Activated CD4-positive, alpha-beta T cell treated with anti-CD3 and anti-CD28 coated beads, Interleukin-10, Interleukin-2, amounts not matched to agents 100 ng/mL and 50 ng/mL, durations not matched to agents 16 hours and 8 hours (primary cell): ENCODE measurements around the gene DNMT3B.
A peak's percentile ranks its signal among the peaks of the same experiment; 100 is the strongest.
"Not testable (repeated sequence)": the region's sequence is repeated elsewhere in the genome, so short reads cannot be mapped to it uniquely, and the experiment has no call there.

Experiments
- DNase-seq: peaks from one replicate; pipeline ENCODE4 v3.0.0-alpha.2; 2020

DNMT3B gene

GRCh38 chr20:32761831-32762753 is at the start of gene DNMT3B:
DNMT3B (plus strand) TSS chr20:32762385; CDS start chr20:32780324, 17,939 bp downstream.
- peak; percentile 70 for DNase-seq

- no peak for DNase-seq
Observed at GRCh38 chr20:32718749-32719348, 43.3 kb upstream of the DNMT3B start.

GRCh38 chr20:32727683-32728082 is 34.5 kb upstream of the DNMT3B start:
- DNase-seq, result no peak

- DNase-seq, result not testable (repeated sequence)
Observed at GRCh38 chr20:32728435-32728834, 33.8 kb upstream of the DNMT3B start.

GRCh38 chr20:32729334-32729733 is 32.9 kb upstream of the DNMT3B start:
- not testable (repeated sequence) for DNase-seq

GRCh38 chr20:32731882-32732266 is 30.3 kb upstream of the DNMT3B start:
- no peak for DNase-seq

- peak; percentile 69 for DNase-seq
Observed at GRCh38 chr20:32737371-32738223, 24.6 kb upstream of the DNMT3B start.

GRCh38 chr20:32741151-32741550 is 21.0 kb upstream of the DNMT3B start:
- no peak for DNase-seq

- DNase-seq, result peak; percentile 16
Observed at GRCh38 chr20:32742322-32743236, 19.6 kb upstream of the DNMT3B start.

- peak; percentile 81 for DNase-seq
Observed at GRCh38 chr20:32743237-32744112, 18.7 kb upstream of the DNMT3B start, which contains the start of gene COMMD7. COMMD7 (minus strand) TSS chr20:32743467; CDS start chr20:32743391, 76 bp downstream.

GRCh38 chr20:32749914-32750637 is 12.1 kb upstream of the DNMT3B start:
- DNase-seq, result no peak

- no peak for DNase-seq
Observed at GRCh38 chr20:32751293-32751692, 10.9 kb upstream of the DNMT3B start.

GRCh38 chr20:32751702-32752457 is 10.3 kb upstream of the DNMT3B start:
- no peak for DNase-seq

- DNase-seq, result no peak
Observed at GRCh38 chr20:32752458-32753250, 9.5 kb upstream of the DNMT3B start.

- DNase-seq, result no peak
Observed at GRCh38 chr20:32753731-32754130, 8.5 kb upstream of the DNMT3B start.

GRCh38 chr20:32756156-32756555 is 6.0 kb upstream of the DNMT3B start:
- no peak for DNase-seq

- DNase-seq, result no peak
Observed at GRCh38 chr20:32761417-32761830, 761 bp upstream of the DNMT3B start.

GRCh38 chr20:32762754-32763201 is 593 bp downstream of the DNMT3B start:
- DNase-seq, result no peak
